CD4-positive, alpha-beta T cell treated with Interleukin-1 beta for 1 hour (primary cell): ENCODE results near the gene ACTL10.
"Not testable (repeated sequence)": the region's sequence is repeated elsewhere in the genome, so short reads cannot be mapped to it uniquely, and the experiment has no call there.

Source experiments
- DNase-seq, 2 donors: peaks; one replicate each; pipeline ENCODE4 v3.0.0-alpha.2; 2020 to 2022

ACTL10 gene

DNA sequence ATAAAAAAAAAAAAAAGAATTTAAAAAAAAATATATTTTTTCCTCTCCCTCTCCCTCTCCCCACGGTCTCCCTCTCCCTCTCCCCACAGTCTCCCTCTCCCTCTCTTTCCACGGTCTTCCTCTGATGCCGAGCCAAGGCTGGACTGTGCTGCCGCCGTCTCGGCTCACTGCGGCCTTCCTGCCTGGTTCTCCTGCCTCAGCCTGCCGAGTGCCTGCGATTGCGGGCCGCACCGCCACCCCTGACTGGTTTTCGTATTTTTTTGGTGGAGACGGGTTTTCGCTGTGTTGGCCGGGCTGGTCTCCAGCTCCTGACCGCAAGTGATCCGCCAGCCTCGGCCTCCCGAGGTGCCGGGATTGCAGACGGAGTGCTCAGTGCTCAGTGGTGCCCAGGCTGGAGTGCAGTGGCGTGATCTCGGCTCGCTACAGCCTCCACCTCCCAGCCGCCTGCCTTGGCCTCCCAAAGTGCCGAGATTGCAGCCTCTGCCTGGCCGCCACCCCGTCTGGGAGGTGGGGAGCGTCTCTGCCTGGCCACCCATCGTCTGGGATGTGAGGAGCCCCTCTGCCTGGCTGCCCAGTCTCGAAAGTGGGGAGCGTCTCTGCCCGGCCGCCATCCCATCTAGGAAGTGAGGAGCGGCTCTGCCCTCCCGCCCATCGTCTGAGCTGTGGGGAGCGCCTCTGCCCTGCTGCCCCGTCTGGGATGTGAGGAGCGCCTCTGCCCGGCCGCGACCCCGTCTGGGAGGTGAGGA lies 34.1 kb downstream of the ACTL10 start:
- not testable (repeated sequence) for DNase-seq

- no peak for DNase-seq
These were observed 35.1 kb downstream of the ACTL10 start for GRCh38 chr20:33701629-33702450.

- no peak for DNase-seq
These were observed 36.1 kb downstream of the ACTL10 start for GRCh38 chr20:33702861-33703260.

DNA sequence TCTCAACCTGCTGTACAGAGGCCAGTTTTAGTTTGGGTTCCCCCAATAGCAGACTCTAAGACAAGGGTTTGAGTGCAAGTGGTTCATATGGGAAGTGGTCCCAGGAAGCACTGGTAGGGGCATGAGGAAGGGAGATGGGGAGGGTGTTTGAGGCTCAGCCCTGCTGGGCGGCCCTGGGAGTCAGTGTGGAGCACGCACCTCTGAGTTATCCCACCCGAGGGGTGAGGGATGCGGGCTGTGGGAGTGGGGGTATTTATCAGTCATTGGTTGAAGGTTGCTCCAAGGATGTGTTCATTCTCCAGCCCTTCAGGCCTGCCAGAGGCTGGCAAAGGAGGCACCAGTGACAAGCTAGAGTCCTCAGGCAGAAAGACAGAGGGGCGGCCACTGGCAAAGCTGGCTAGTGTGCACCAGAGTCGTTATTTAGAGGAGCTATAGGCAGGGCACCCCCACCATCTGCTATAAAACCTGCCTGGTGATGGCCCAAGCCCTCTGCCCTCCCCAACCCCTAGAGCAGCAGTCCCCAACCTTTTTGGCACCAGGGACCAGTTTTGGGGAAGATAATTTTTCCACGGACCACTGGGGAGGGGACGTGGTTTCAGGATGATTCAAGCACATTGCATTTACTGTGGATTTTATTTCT lies 36.9 kb downstream of the ACTL10 start:
- no peak for DNase-seq

- no peak for DNase-seq
These were observed 37.6 kb downstream of the ACTL10 start for GRCh38 chr20:33704197-33704924.

DNA sequence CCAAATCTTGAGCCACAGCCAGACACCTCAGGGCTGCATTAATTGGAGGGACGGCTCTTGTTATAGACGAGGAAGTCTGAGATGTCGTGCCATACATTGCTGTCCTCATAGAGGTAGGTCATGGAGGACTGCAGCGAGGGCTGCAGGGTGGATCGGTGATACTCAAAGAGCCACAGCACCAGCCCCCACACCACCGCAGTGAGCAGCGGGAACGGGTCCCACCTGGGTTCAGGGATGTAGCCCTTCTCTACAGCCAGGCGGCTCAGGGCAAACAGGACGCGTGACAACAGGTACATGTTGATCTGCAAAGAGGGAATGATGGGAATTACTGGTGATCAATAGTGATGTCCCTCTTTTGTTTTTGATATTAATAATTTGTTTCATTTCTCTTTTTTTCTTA lies 40.9 kb downstream of the ACTL10 start:
- no peak for DNase-seq

DNA sequence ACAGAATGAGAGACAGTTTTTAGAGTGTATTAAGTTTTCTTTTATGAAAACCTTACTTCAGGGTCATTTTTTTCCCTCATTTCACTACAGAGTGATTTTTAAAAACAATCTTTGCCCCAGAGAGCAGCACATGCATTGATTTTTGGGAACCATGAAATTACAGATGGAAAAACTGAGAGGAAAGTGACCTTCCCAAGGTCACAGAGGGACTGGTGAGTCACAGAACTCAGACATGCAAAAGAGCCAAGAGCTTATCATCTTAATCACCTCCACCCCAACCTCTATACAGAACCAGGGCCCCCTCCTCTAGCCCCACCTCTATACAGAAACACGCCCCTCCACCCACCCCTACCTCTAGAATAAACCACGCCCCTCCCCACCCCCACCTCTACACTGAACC lies 42.7 kb downstream of the ACTL10 start:
- DNase-seq: no peak

- DNase-seq: no peak
These were observed 43.3 kb downstream of the ACTL10 start for GRCh38 chr20:33709905-33710541.

DNA sequence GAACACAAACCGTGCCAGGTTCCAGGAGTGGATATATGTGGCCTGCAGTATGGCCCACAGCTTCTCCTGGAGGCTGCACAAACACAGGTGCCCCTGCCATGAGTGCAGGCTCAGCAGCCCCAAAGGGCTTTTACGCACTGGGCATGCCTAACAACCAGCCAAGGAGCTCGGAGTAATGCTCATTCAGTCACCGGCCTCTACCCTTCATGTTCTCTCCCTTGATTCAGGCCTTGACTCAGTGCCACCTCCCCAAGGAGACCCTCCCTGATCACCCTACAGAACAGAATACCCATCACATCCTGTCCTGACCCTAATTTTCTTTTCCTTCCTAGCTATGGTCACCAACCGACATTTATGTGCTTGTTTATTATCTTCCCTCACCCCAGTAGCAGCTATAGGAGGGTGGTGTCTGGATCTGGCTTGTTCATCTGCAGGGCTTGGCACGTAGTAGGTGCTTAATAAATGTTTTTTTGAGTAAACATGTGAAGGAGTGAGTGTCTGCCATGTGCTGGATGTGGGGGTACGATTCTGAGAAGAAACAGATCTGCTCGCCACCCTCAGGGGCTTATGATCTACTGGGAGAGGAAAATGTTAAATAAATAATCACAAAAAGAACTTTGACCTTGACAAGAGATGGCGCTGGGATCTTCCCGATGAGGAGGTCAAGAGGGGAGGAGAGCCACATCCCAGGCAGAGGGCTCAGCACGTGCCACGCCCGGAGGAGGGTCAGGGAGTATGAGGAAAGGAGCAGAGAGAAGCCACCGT lies 44.1 kb downstream of the ACTL10 start:
- no peak for DNase-seq

GRCh38 chr20:33711446-33711738 lies 44.6 kb downstream of the ACTL10 start:
- DNase-seq: no peak

GRCh38 chr20:33713865-33714367 lies 47.2 kb downstream of the ACTL10 start:
- DNase-seq: no peak

DNA sequence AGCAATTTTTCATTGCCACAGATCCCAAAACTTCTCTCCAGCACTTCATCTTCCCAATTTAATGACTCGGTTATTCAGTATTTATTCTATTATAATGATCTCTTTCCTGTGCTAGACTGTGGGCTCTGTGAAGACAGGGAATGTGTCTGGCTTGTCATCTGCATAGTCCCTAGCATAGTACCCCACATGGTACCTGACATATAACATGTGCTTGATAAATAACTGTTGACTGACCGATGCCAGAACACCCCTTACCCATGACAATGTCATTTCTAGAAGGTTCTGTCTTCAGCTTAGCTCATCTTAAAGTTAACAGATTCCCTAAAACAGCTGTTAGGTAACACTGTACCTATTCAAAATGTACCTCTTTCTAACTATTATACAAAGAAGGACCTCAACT lies 49.8 kb downstream of the ACTL10 start:
- no peak for DNase-seq
